HL-60 (cell line): ENCODE data around the gene MYLK3.

Source experiments
- DNase-seq, 2 experiments: peaks; one replicate each; pipeline ENCODE4 v3.0.0-alpha.2; 2010 to 2020; ENCODE audit warnings: low read depth in 1 of 2, low spot score in 1 of 2
- H3K27ac ChIP-seq: fragments of 250-450 bp; sonication (Bioruptor Pico); replicated peaks from 2 replicates; pipeline ENCODE4 v1.5.1; 2020; ENCODE audit warnings: mild to moderate bottlenecking, moderate library complexity
- H3K27me3 ChIP-seq: fragments of 250-450 bp; sonication (Bioruptor Pico); 2 replicates; pipeline ENCODE4 v1.5.1; 2021; ENCODE audit warnings: mild to moderate bottlenecking, moderate library complexity; ENCODE audit not compliant: insufficient read depth, poor library complexity, severe bottlenecking
- H3K4me3 ChIP-seq: replicated peaks from 2 replicates; pipeline ENCODE4 v1.5.1; 2011; ENCODE audit warnings: mild to moderate bottlenecking, control low read depth, low read length; ENCODE audit not compliant: insufficient read depth
- GABPA ChIP-seq: IDR thresholded peaks from 2 replicates; pipeline ENCODE4 v1.6.1; 2012; ENCODE audit warnings: low read depth
- POLR2AphosphoS5 ChIP-seq: IDR thresholded peaks from 2 replicates; pipeline ENCODE4 v1.6.1; 2012; ENCODE audit warnings: low read depth
- SPI1 ChIP-seq: IDR thresholded peaks from 2 replicates; pipeline ENCODE4 v1.6.1; 2012; ENCODE audit warnings: low read depth, mild to moderate bottlenecking, borderline replicate concordance
- TF ChIP-seq, protein P1 (sequence below): IDR thresholded peaks from one replicate; pipeline ENCODE4 v1.5.1; 2011; ENCODE audit warnings: low read length, control low read depth, inconsistent platforms; ENCODE audit not compliant: insufficient read depth
- TF ChIP-seq, protein P2 (sequence below): IDR thresholded peaks from 2 replicates; pipeline ENCODE4 v1.6.1; 2012; ENCODE audit warnings: low read depth; ENCODE audit not compliant: insufficient replicate concordance

MYLK3 gene

DNA sequence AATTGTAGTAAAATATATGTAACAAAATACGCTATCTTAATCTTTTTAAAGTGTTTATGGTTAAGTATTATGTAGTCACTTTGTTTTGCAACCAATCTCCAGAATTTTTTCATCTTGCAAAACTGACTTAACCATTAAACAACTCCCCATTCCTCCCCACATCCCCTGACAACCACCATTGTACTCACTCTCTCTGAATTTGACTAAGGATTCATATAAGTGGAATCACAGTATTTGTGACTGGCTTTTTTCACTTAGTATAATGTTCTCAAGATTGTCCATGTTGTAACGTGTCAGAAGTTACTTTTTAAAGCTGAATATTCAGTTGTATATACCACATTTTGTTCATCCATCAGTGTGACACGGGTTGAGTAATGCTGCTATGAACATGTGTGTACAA is 48.1 kb downstream of the MYLK3 start:
- TF ChIP-seq, protein P1, sequence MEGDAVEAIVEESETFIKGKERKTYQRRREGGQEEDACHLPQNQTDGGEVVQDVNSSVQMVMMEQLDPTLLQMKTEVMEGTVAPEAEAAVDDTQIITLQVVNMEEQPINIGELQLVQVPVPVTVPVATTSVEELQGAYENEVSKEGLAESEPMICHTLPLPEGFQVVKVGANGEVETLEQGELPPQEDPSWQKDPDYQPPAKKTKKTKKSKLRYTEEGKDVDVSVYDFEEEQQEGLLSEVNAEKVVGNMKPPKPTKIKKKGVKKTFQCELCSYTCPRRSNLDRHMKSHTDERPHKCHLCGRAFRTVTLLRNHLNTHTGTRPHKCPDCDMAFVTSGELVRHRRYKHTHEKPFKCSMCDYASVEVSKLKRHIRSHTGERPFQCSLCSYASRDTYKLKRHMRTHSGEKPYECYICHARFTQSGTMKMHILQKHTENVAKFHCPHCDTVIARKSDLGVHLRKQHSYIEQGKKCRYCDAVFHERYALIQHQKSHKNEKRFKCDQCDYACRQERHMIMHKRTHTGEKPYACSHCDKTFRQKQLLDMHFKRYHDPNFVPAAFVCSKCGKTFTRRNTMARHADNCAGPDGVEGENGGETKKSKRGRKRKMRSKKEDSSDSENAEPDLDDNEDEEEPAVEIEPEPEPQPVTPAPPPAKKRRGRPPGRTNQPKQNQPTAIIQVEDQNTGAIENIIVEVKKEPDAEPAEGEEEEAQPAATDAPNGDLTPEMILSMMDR = no peak
- TF ChIP-seq, protein P2, sequence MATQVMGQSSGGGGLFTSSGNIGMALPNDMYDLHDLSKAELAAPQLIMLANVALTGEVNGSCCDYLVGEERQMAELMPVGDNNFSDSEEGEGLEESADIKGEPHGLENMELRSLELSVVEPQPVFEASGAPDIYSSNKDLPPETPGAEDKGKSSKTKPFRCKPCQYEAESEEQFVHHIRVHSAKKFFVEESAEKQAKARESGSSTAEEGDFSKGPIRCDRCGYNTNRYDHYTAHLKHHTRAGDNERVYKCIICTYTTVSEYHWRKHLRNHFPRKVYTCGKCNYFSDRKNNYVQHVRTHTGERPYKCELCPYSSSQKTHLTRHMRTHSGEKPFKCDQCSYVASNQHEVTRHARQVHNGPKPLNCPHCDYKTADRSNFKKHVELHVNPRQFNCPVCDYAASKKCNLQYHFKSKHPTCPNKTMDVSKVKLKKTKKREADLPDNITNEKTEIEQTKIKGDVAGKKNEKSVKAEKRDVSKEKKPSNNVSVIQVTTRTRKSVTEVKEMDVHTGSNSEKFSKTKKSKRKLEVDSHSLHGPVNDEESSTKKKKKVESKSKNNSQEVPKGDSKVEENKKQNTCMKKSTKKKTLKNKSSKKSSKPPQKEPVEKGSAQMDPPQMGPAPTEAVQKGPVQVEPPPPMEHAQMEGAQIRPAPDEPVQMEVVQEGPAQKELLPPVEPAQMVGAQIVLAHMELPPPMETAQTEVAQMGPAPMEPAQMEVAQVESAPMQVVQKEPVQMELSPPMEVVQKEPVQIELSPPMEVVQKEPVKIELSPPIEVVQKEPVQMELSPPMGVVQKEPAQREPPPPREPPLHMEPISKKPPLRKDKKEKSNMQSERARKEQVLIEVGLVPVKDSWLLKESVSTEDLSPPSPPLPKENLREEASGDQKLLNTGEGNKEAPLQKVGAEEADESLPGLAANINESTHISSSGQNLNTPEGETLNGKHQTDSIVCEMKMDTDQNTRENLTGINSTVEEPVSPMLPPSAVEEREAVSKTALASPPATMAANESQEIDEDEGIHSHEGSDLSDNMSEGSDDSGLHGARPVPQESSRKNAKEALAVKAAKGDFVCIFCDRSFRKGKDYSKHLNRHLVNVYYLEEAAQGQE = no peak
- no peak for TF ChIP-seq GABPA
- no peak for TF ChIP-seq POLR2AphosphoS5
- TF ChIP-seq SPI1 = no peak
- DNase-seq = no peak

DNA sequence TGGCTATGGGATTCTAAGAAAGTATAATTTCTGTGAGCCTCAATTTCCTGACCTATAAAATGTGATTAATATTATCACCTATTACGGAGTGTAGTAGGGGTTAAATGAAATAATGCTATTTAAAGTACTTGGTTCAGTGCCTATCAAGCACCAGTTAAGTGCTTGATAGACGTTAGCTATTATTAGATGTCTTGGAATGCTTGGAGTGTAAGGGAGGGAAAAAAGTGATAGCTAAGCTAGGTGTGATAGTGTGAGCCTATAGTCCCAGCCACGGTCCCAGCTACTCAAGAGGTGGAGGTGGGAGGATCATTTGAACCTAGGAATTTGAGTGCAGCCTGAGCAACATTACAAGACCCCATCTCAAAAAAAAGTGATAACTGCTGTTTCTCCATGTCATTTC is 51.2 kb downstream of the MYLK3 start:
- TF ChIP-seq SPI1 (no peak), POLR2AphosphoS5 (no peak), GABPA (no peak)
- TF ChIP-seq, protein P1 = no peak
- TF ChIP-seq, protein P2 = no peak
- Histone ChIP-seq H3K4me3 (no peak overlapping the region), H3K27ac (no peak overlapping the region), H3K27me3 (no peaks in the 10 kb centered on the region)
- DNase-seq = no peak

More for the DNA sequence above, 48.1 kb downstream of the MYLK3 start:
- Histone ChIP-seq H3K27me3 (no peaks in the 10 kb centered on the region), H3K4me3 (no peak overlapping the region), H3K27ac (no peak overlapping the region)

DNA sequence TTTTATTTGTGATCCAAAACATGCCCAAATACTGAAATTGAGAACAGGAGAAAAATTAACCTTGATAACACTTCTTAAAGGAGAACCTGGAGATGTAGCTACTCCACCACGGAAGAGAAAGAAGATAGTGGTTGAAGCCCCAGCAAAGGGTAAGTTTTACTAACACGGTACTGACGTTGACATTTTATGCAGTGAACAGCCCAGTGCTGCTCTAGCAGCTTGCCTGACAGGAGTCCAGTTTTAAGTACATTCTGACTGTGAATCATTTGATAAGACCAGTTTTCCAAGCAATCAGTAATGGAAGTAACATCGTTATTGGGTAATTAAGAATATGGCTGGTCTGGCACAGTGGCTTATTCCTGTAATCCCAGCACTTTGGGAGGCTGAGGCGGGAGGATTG is 52.2 kb downstream of the MYLK3 start:
- TF ChIP-seq POLR2AphosphoS5 = no peak
- TF ChIP-seq, protein P2 = no peak
- no peak for TF ChIP-seq GABPA
- H3K4me3 ChIP-seq = no peak overlapping the region
- no peaks in the 10 kb centered on the region for H3K27me3 ChIP-seq
- H3K27ac ChIP-seq = no peak overlapping the region
- no peak for DNase-seq

DNA sequence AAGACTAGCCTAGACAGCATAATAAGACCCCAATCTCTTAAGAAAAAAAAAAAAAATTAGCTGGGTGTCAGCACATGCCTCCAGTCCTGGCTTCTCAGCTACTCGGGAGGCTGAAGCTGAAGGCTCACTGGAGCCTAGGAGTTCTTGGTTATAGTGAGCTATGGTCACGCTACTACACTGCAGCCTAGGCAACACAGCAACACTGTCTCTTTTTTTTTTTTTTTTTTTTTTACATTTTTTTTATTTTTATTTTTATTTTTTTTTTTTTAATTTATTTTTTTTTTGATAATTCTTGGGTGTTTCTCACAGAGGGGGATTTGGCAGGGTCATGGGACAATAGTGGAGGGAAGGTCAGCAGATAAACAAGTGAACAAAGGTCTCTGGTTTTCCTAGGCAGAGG is 54.5 kb downstream of the MYLK3 start:
- DNase-seq = no peak
- Histone ChIP-seq H3K27ac (no peak overlapping the region), H3K4me3 (no peak overlapping the region), H3K27me3 (no peaks in the 10 kb centered on the region)
- TF ChIP-seq POLR2AphosphoS5 (no peak), GABPA (no peak), SPI1 (no peak)
- TF ChIP-seq, protein P2 = no peak
- TF ChIP-seq, protein P1 = no peak
